PC-9 (cell line): ENCODE measurements around the gene RAB11B. TPM values are rescaled to one million over a fixed set of nuclear protein-coding genes. Genes with fewer than 3 reads are reported as not detected.

Experiments used
- BruUV-seq: library from RNA; stranded (reverse); fragments of 400-500 nt; replicated peaks from 2 replicates; lab custom pipeline; 2021; lab: Mats Ljungman, UMichigan
- CTCF ChIA-PET: fragments of 300-600 bp; sonication (Branson Sonifier 250); formaldehyde crosslinking; loops from one replicate; lab custom pipeline; 2022; ENCODE audit warnings: antibody characterized with exemption; lab: Charles Lee
- POLR2A ChIA-PET: fragments of 300-600 bp; sonication (Branson Sonifier 250); formaldehyde crosslinking; loops from one replicate; lab custom pipeline; 2022; ENCODE audit warnings: antibody characterized with exemption; ENCODE audit not compliant: unreplicated experiment; lab: Charles Lee
- DNase-seq, 2 experiments: peaks; one replicate each; pipeline versions ENCODE4 v3.0.0 to v3.0.0-alpha.2; 2015 to 2022; ENCODE audit warnings: mixed read lengths in 1 of 2
- H2AFZ ChIP-seq: fragments of 200-600 bp; sonication (generic); 2 replicates; pipeline ENCODE4 v1.8.1; 2017; ENCODE audit warnings: antibody characterized with exemption
- H3F3A ChIP-seq: fragments of 200-600 bp; sonication (generic); 2 replicates; pipeline ENCODE4 v1.8.1; 2017; ENCODE audit warnings: antibody characterized with exemption, mild to moderate bottlenecking, low read depth; ENCODE audit not compliant: insufficient read depth
- H3K27ac ChIP-seq: fragments of 200-600 bp; sonication (generic); 2 replicates; pipeline ENCODE4 v1.6.1; 2016; ENCODE audit warnings: mixed run types
- H3K27me3 ChIP-seq: fragments of 200-600 bp; sonication (generic); 2 replicates; pipeline ENCODE4 v1.6.1; 2016; ENCODE audit warnings: low read depth, mixed run types; ENCODE audit not compliant: insufficient read depth
- H3K36me3 ChIP-seq: fragments of 200-600 bp; sonication (generic); 2 replicates; pipeline ENCODE4 v1.6.1; 2016; ENCODE audit warnings: low read depth, mixed run types
- H3K4me1 ChIP-seq: fragments of 200-600 bp; sonication (generic); replicated peaks from 2 replicates; pipeline ENCODE4 v1.6.1; 2016; ENCODE audit warnings: mixed run types; ENCODE audit not compliant: insufficient read depth
- H3K4me2 ChIP-seq: fragments of 200-600 bp; sonication (generic); 2 replicates; pipeline ENCODE4 v1.6.1; 2017; ENCODE audit warnings: mixed run types
- H3K4me3 ChIP-seq: fragments of 200-600 bp; sonication (generic); 2 replicates; pipeline ENCODE4 v1.6.1; 2016; ENCODE audit warnings: mixed run types
- H3K79me2 ChIP-seq: fragments of 200-600 bp; sonication (generic); 2 replicates; pipeline ENCODE4 v1.6.1; 2017; ENCODE audit warnings: low read depth, mixed run types
- H3K9me2 ChIP-seq: fragments of 200-600 bp; sonication (generic); 2 replicates; pipeline ENCODE4 v1.8.1; 2017; ENCODE audit warnings: mild to moderate bottlenecking; ENCODE audit not compliant: insufficient read depth
- H3K9me3 ChIP-seq: fragments of 200-600 bp; sonication (generic); 2 replicates; pipeline ENCODE4 v1.8.1; 2016; ENCODE audit warnings: low read depth; ENCODE audit not compliant: insufficient read depth
- H4K20me1 ChIP-seq: fragments of 200-600 bp; sonication (generic); 2 replicates; pipeline ENCODE4 v1.8.1; 2017; ENCODE audit not compliant: insufficient read depth
- CTCF ChIP-seq: fragments of 200-600 bp; sonication (generic); conservative IDR thresholded peaks from 2 replicates; pipeline ENCODE4 v1.6.1; 2017; ENCODE audit warnings: mixed run types, antibody characterized with exemption, mild to moderate bottlenecking, moderate library complexity
- EZH2 ChIP-seq: fragments of 200-600 bp; sonication (generic); IDR thresholded peaks from 2 replicates; pipeline ENCODE4 v1.8.0; 2017; ENCODE audit warnings: antibody characterized with exemption, low read depth
- intact Hi-C: fragments of 100-400 bp; cut with micrococcal nuclease; formaldehyde crosslinking; loops from one replicate; pipeline ENCODE4 v1.10.0; 2022; ENCODE audit not compliant: unreplicated experiment
- total RNA-seq: library from RNA; stranded (reverse); gene quantifications from 2 replicates; pipeline ENCODE4 v1.2.3, GENCODE V29; 2021

Gene RAB11B
- total RNA-seq, 1 experiment from 2014 or later: 126 TPM

- intact Hi-C loops: loop anchor here (10.0 kb wide), 1 partner anchor 85 kb away; the partner anchor contains the start of gene ANGPTL4
- Histone ChIP-seq H3K9me3 (no peaks in the 10 kb centered on the region), H3K36me3 (peaks cover 28% of the 10 kb centered on the region; the same call in 1 of the 2 replicates), H3K27ac (no peak overlapping the region), H3K4me3 (no peak overlapping the region), H4K20me1 (peaks cover 89% of the 10 kb centered on the region), H3K27me3 (no peaks in the 10 kb centered on the region), H2AFZ (no peak overlapping the region), H3K4me1 (peaks cover 57% of the 10 kb centered on the region), H3F3A (peaks cover 47% of the 10 kb centered on the region), H3K79me2 (peaks cover 97% of the 10 kb centered on the region), H3K4me2 (peak overlapping the region; percentile 5), H3K9me2 (no peaks in the 10 kb centered on the region)
- ChIA-PET CTCF (interaction anchor here (1.6 kb wide), 1 partner anchor 37 kb away, joined by 4 read pairs; the partner anchor contains the start of gene MARCHF2), POLR2A (interaction anchor here (0.7 kb wide), 1 partner anchor 27 kb away, joined by 3 read pairs; no protein-coding TSS in a partner anchor)
- TF ChIP-seq CTCF (no peak), EZH2 (no peak)
- DNase-seq: peak; percentile 37 to 69
- BruUV-seq: no TSS peak
Observed at GRCh38 chr19:8449830-8450229, 59.7 kb downstream of the RAB11B start.

DNA sequence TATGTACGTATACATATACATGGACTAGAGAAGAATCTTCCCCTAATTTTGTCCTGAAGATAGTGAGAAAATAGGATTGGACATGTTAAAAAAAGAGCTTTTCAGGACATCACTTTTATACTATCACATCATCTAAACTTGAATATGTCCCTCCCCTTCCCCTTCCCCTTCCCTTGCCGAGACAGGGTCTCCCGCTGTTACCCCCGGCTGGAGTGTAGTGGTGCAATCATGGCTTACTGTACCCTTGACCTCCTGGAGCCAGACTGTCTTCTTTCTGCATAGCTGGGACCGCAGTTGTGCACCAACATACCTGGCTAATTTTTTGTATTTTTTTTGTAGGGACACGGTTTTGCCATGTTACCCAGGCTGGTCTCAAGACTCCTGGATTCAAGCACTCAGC is 61.2 kb downstream of the RAB11B start:
- Histone ChIP-seq H3K4me3 (no peak overlapping the region; the same call in 1 of the 2 replicates), H3K4me2 (peak overlapping the region; percentile 63), H3K27me3 (no peaks in the 10 kb centered on the region), H3F3A (peaks cover 46% of the 10 kb centered on the region), H3K27ac (peak overlapping the region; percentile 10), H3K4me1 (peaks cover 51% of the 10 kb centered on the region), H3K9me3 (no peaks in the 10 kb centered on the region), H2AFZ (no peak overlapping the region), H4K20me1 (peaks cover 96% of the 10 kb centered on the region), H3K36me3 (peaks cover 38% of the 10 kb centered on the region), H3K9me2 (no peaks in the 10 kb centered on the region), H3K79me2 (peaks cover 97% of the 10 kb centered on the region)
- ChIA-PET POLR2A (interaction anchor here (0.6 to 1.5 kb wide), 4 partner anchors 38 to 1367 kb away, joined by 3 to 22 read pairs (median 6); partner anchors contain the start of genes FBXL12 and MARCHF2), CTCF (no interaction called here)
- TF ChIP-seq CTCF (no peak), EZH2 (no peak)
- no peak for DNase-seq
- BruUV-seq: no TSS peak
- intact Hi-C loops: loop anchor here (10.0 kb wide), 1 partner anchor 87 kb away; the partner anchor contains the start of gene ANGPTL4

GRCh38 chr19:8451885-8452284 is 61.7 kb downstream of the RAB11B start:
- H4K20me1 ChIP-seq: peaks cover 96% of the 10 kb centered on the region
- no peaks in the 10 kb centered on the region for H3K27me3 ChIP-seq
- peaks cover 45% of the 10 kb centered on the region for H3F3A ChIP-seq
- no TSS peak for BruUV-seq
- H2AFZ ChIP-seq: no peak overlapping the region
- no peaks in the 10 kb centered on the region for H3K9me2 ChIP-seq
- ChIA-PET CTCF (no interaction called here), POLR2A (interaction anchor here (0.6 to 1.5 kb wide), 3 partner anchors 39 to 1367 kb away, joined by 3 to 22 read pairs (median 7); partner anchors contain the start of genes FBXL12 and MARCHF2)
- peaks cover 97% of the 10 kb centered on the region for H3K79me2 ChIP-seq
- peak overlapping the region; percentile 63 for H3K4me2 ChIP-seq
- DNase-seq: peak; percentile 39 to 90
- H3K4me1 ChIP-seq: peaks cover 46% of the 10 kb centered on the region
- no peak for TF ChIP-seq CTCF
- H3K4me3 ChIP-seq: peak overlapping the region; percentile 3; the same call in 1 of the 2 replicates
- H3K27ac ChIP-seq: peak overlapping the region; percentile 10
- H3K36me3 ChIP-seq: peaks cover 38% of the 10 kb centered on the region
- intact Hi-C loops: loop anchor here (10.0 kb wide), 1 partner anchor 87 kb away; the partner anchor contains the start of gene ANGPTL4
- H3K9me3 ChIP-seq: no peaks in the 10 kb centered on the region
